ENCODE results near the gene NCKAP5. TPM values are rescaled to one million over a fixed set of nuclear protein-coding genes. Genes with fewer than 3 reads are reported as not detected.

The NCKAP5 gene
- total and polyA plus RNA-seq, 4 donors = 2.3 to 20.2 (median 8.1) TPM

GRCh38 chr2:133085646-133086045, 482.6 kb downstream of the NCKAP5 start:
- Histone ChIP-seq H3K9me3 (ENCODE audit: control insufficient read depth in 4 of 4, insufficient read depth in 3 of 4, low read length in 3 of 4) (no peaks in the 10 kb centered on the region), H3K4me3 (no peak overlapping the region), H3K36me3 (ENCODE audit: control insufficient read depth in 4 of 4, insufficient read depth in 4 of 4, low read length in 4 of 4) (no peaks in the 10 kb centered on the region), H3K4me1 (ENCODE audit: control insufficient read depth in 5 of 5, insufficient read depth in 5 of 5, low read length in 5 of 5) (peaks cover 0 to 5% (median 1%) of the 10 kb centered on the region in 5 donors), H3K9ac (ENCODE audit: insufficient read depth in 1 of 2, low read length in 2 of 2) (no peak overlapping the region), H3K27ac (ENCODE audit: low read depth in 1 of 2, low read length in 1 of 2) (no peak overlapping the region), H3K27me3 (ENCODE audit: control insufficient read depth in 3 of 3, insufficient read depth in 3 of 3, low read length in 2 of 3) (no peaks in the 10 kb centered on the region)
- no peak for ATAC-seq (ENCODE audit: insufficient read depth, low FRiP score)
- 98 to 99% methylated on average over 2 of the region's 2 CpGs for WGBS, 2 donors
- TF ChIP-seq CTCF (IDR thresholded peaks at IDR 0.05; ENCODE audit: control extremely low read depth, extremely low read depth) = no peak
- no peak for DNase-seq

GRCh38 chr2:133082034-133082433, 486.2 kb downstream of the NCKAP5 start:
- Histone ChIP-seq H3K36me3 (ENCODE audit: control insufficient read depth in 4 of 4, insufficient read depth in 4 of 4, low read length in 4 of 4) (no peaks in the 10 kb centered on the region), H3K4me1 (ENCODE audit: control insufficient read depth in 5 of 5, insufficient read depth in 5 of 5, low read length in 5 of 5) (peaks cover 0 to 24% (median 9%) of the 10 kb centered on the region in 5 donors), H3K27me3 (ENCODE audit: control insufficient read depth in 3 of 3, insufficient read depth in 3 of 3, low read length in 2 of 3) (no peaks in the 10 kb centered on the region), H3K4me3 (no peak overlapping the region), H3K27ac (ENCODE audit: low read depth in 1 of 2, low read length in 1 of 2) (no peak overlapping the region), H3K9ac (ENCODE audit: insufficient read depth in 1 of 2, low read length in 2 of 2) (no peak overlapping the region), H3K9me3 (ENCODE audit: control insufficient read depth in 4 of 4, insufficient read depth in 3 of 4, low read length in 3 of 4) (no peaks in the 10 kb centered on the region)
- DNase-seq (no peak), ATAC-seq (ENCODE audit: insufficient read depth, low FRiP score) (no peak)
- WGBS, 2 donors = 94 to 97% methylated on average over 1 of the region's 1 CpG
- TF ChIP-seq CTCF (IDR thresholded peaks at IDR 0.05; ENCODE audit: control extremely low read depth, extremely low read depth) = no peak

GRCh38 chr2:133080822-133081221, 487.4 kb downstream of the NCKAP5 start:
- H3K4me3 ChIP-seq = no peak overlapping the region
- 92 to 96% methylated on average over 2 of the region's 2 CpGs for WGBS, 2 donors
- no peaks in the 10 kb centered on the region for H3K36me3 ChIP-seq (ENCODE audit: control insufficient read depth in 4 of 4, insufficient read depth in 4 of 4, low read length in 4 of 4)
- H3K4me1 ChIP-seq (ENCODE audit: control insufficient read depth in 5 of 5, insufficient read depth in 5 of 5, low read length in 5 of 5) = peaks cover 0 to 29% (median 9%) of the 10 kb centered on the region in 5 donors
- no peak overlapping the region for H3K27ac ChIP-seq (ENCODE audit: low read depth in 1 of 2, low read length in 1 of 2)
- no peaks in the 10 kb centered on the region for H3K9me3 ChIP-seq (ENCODE audit: control insufficient read depth in 4 of 4, insufficient read depth in 3 of 4, low read length in 3 of 4)
- ATAC-seq (ENCODE audit: insufficient read depth, low FRiP score) (no peak), DNase-seq (no peak)
- TF ChIP-seq CTCF (IDR thresholded peaks at IDR 0.05; ENCODE audit: control extremely low read depth, extremely low read depth) = no peak
- H3K9ac ChIP-seq (ENCODE audit: insufficient read depth in 1 of 2, low read length in 2 of 2) = no peak overlapping the region
- H3K27me3 ChIP-seq (ENCODE audit: control insufficient read depth in 3 of 3, insufficient read depth in 3 of 3, low read length in 2 of 3) = no peaks in the 10 kb centered on the region

All from lung (tissue), 12 donors.